IMR-90 (cell line): ENCODE results near the gene LIMS2. TPM values are rescaled to one million over a fixed set of nuclear protein-coding genes. Genes with fewer than 3 reads are reported as not detected.

Experiments
- ATAC-seq: fragments of 200-7000 bp; cut with Tn5 transposase; 2 replicates; pipeline ENCODE4 v1.9.1; 2020; ENCODE audit warnings: low read depth, mild to moderate bottlenecking, moderate library complexity
- BruUV-seq: library from RNA; stranded (reverse); fragments of 400-500 nt; replicated peaks from 2 replicates; lab custom pipeline; 2021; lab: Mats Ljungman, UMichigan
- CTCF ChIA-PET: fragments of 300-600 bp; formaldehyde crosslinking; extraction: SDS; loops from one replicate; lab custom pipeline; 2021; ENCODE audit warnings: antibody characterized with exemption; lab: Yijun Ruan, JAX
- POLR2A ChIA-PET: fragments of 300-600 bp; sonication (Branson Sonifier 250); formaldehyde crosslinking; loops from one replicate; lab custom pipeline; 2022; ENCODE audit warnings: antibody characterized with exemption; ENCODE audit not compliant: unreplicated experiment; lab: Charles Lee
- DNase-seq: peaks from one replicate; pipeline ENCODE4 v3.0.0; 2013
- H2AFZ ChIP-seq: replicated peaks from 2 replicates; pipeline ENCODE3; 2013; ENCODE audit warnings: low read length, mild to moderate bottlenecking; ENCODE audit not compliant: poor library complexity
- H2AK5ac ChIP-seq: 2 replicates; pipeline ENCODE4 v1.6.1; 2013; ENCODE audit warnings: low read depth, low read length, inconsistent platforms
- H2AK9ac ChIP-seq: replicated peaks from 2 replicates; pipeline ENCODE3; 2013; ENCODE audit warnings: mild to moderate bottlenecking, low read depth, low read length, moderate library complexity; ENCODE audit not compliant: poor library complexity
- H2BK120ac ChIP-seq: 2 replicates; pipeline ENCODE4 v1.6.1; 2013; ENCODE audit warnings: low read depth, low read length, inconsistent platforms
- H2BK15ac ChIP-seq: 3 replicates; pipeline ENCODE4 v1.6.1; 2013; ENCODE audit warnings: low read depth, low read length, inconsistent platforms
- H2BK20ac ChIP-seq: 2 replicates; pipeline ENCODE4 v1.6.1; 2013; ENCODE audit warnings: low read depth, mild to moderate bottlenecking, inconsistent platforms, low read length, moderate library complexity
- H2BK5ac ChIP-seq: 2 replicates; pipeline ENCODE4 v1.6.1; 2013; ENCODE audit warnings: mild to moderate bottlenecking, low read depth, low read length, inconsistent platforms; ENCODE audit not compliant: poor library complexity, severe bottlenecking
- H3K14ac ChIP-seq: replicated peaks from 2 replicates; pipeline ENCODE4 v1.6.1; 2013; ENCODE audit warnings: low read depth, low read length, inconsistent platforms
- H3K18ac ChIP-seq: 2 replicates; pipeline ENCODE4 v1.6.1; 2013; ENCODE audit warnings: low read depth, low read length, control low read depth
- H3K23ac ChIP-seq: 2 replicates; pipeline ENCODE4 v1.6.1; 2013; ENCODE audit warnings: low read depth, low read length, inconsistent platforms
- H3K27ac ChIP-seq: 2 replicates; pipeline ENCODE4 v1.5.1; 2013; ENCODE audit warnings: mild to moderate bottlenecking, control low read depth, low read length; ENCODE audit not compliant: insufficient read depth
- H3K27me3 ChIP-seq: 2 replicates; pipeline ENCODE4 v1.6.1; 2013; ENCODE audit warnings: low read length; ENCODE audit not compliant: control insufficient read depth, insufficient read depth
- H3K36me3 ChIP-seq: 2 replicates; pipeline ENCODE4 v1.6.1; 2013; ENCODE audit warnings: low read length, mixed read lengths; ENCODE audit not compliant: control insufficient read depth, insufficient read depth
- H3K4ac ChIP-seq: 2 replicates; pipeline ENCODE4 v1.6.1; 2013; ENCODE audit warnings: low read depth, low read length, inconsistent platforms
- H3K4me1 ChIP-seq: 2 replicates; pipeline ENCODE4 v1.6.1; 2013; ENCODE audit warnings: low read length, mixed read lengths; ENCODE audit not compliant: control insufficient read depth, insufficient read depth
- H3K4me2 ChIP-seq: 2 replicates; pipeline ENCODE4 v1.6.1; 2013; ENCODE audit warnings: low read depth, mild to moderate bottlenecking, control low read depth, low read length, moderate library complexity
- H3K4me3 ChIP-seq: 2 replicates; pipeline ENCODE4 v1.5.1; 2013; ENCODE audit warnings: low read depth, mild to moderate bottlenecking, control low read depth, low read length, moderate library complexity; ENCODE audit not compliant: insufficient read depth
- H3K56ac ChIP-seq: 2 replicates; pipeline ENCODE4 v1.6.1; 2013; ENCODE audit warnings: low read length, inconsistent platforms; ENCODE audit not compliant: insufficient read depth; ENCODE audit errors: extremely low read depth
- H3K79me1 ChIP-seq, 2 experiments: 2 replicates each; pipeline ENCODE4 v1.6.1; 2013; ENCODE audit warnings: low read length in 2 of 2, inconsistent platforms in 1 of 2, low read depth in 1 of 2
- H3K9ac ChIP-seq: 2 replicates; pipeline ENCODE4 v1.6.1; 2013; ENCODE audit warnings: low read depth, low read length, control low read depth
- H3K9me1 ChIP-seq: 2 replicates; pipeline ENCODE4 v1.6.1; 2013; ENCODE audit warnings: low read length, inconsistent platforms; ENCODE audit not compliant: insufficient read depth
- H3K9me3 ChIP-seq: 2 replicates; pipeline ENCODE4 v1.6.1; 2013; ENCODE audit warnings: low read length; ENCODE audit not compliant: control insufficient read depth, insufficient read depth
- H4K20me1 ChIP-seq: 2 replicates; pipeline ENCODE4 v1.6.1; 2013; ENCODE audit warnings: low read length, inconsistent platforms; ENCODE audit not compliant: insufficient read depth
- H4K5ac ChIP-seq: 2 replicates; pipeline ENCODE4 v1.6.1; 2013; ENCODE audit warnings: mild to moderate bottlenecking, low read depth, low read length, control low read depth
- H4K8ac ChIP-seq, 2 experiments: 2 replicates each; pipeline ENCODE4 v1.6.1; 2013; ENCODE audit warnings: low read depth in 2 of 2, low read length in 2 of 2, control low read depth in 1 of 2, inconsistent platforms in 1 of 2
- H4K91ac ChIP-seq: 2 replicates; pipeline ENCODE4 v1.6.1; 2013; ENCODE audit warnings: low read depth, low read length, inconsistent platforms; ENCODE audit not compliant: insufficient read depth
- BHLHE40 ChIP-seq: fragments of 150-350 bp; IDR thresholded peaks from 2 replicates; pipeline ENCODE4 v1.6.1; 2016; ENCODE audit warnings: mild to moderate bottlenecking, low read depth, low read length
- CEBPB ChIP-seq: IDR thresholded peaks from 2 replicates; pipeline ENCODE4 v1.6.1; 2012; ENCODE audit warnings: low read depth, low read length, improper control_type of control experiment
- CHD1 ChIP-seq: IDR thresholded peaks from 2 replicates; pipeline ENCODE4 v1.6.1; 2012; ENCODE audit warnings: low read depth, low read length, improper control_type of control experiment
- MAFK ChIP-seq: IDR thresholded peaks from 2 replicates; pipeline ENCODE4 v1.6.1; 2012; ENCODE audit warnings: low read depth, low read length, improper control_type of control experiment
- MAZ ChIP-seq: IDR thresholded peaks from 2 replicates; pipeline ENCODE4 v1.6.1; 2012; ENCODE audit warnings: low read depth, mild to moderate bottlenecking, low read length, improper control_type of control experiment, moderate library complexity, borderline replicate concordance
- SMC3 ChIP-seq: fragments of 150-350 bp; IDR thresholded peaks from 2 replicates; pipeline ENCODE4 v1.6.1; 2016; ENCODE audit warnings: low read depth, mild to moderate bottlenecking, antibody characterized with exemption, low read length, moderate library complexity
- WGBS, 2 experiments: methylation state at CpG; one replicate each; pipeline versions ENCODE4 v1.1.5 to v1.1.7; 2013; ENCODE audit warnings: missing lambda C conversion rate in 2 of 2; ENCODE audit not compliant: insufficient read length in 1 of 2; ENCODE audit errors: extremely low coverage in 2 of 2; 5-methylcytosine and 5-hydroxymethylcytosine counted together
- dilution Hi-C: fragments of 300-500 bp; cut with HindIII; formaldehyde crosslinking; loops from one replicate; pipeline ENCODE4 v1.14.3; 2018; ENCODE audit warnings: low sequenced_read_pairs; ENCODE audit not compliant: unreplicated experiment
- in situ Hi-C: fragments of 300-500 bp; cut with MboI; formaldehyde crosslinking; loops from 3 replicates; pipeline ENCODE4 v1.14.3; 2019; ENCODE audit warnings: low sequenced_read_pairs, inconsistent platforms, mixed read lengths
- intact Hi-C: fragments of 100-400 bp; cut with micrococcal nuclease; formaldehyde crosslinking; loops from 2 replicates; pipeline ENCODE4 v1.10.0; 2022
- polyA plus RNA-seq, 3 experiments: library from polyadenylated mRNA; depleted of rRNA; stranded (reverse); fragments of >200 nt; gene quantifications; 2 replicates each; pipeline ENCODE4 v1.2.3, GENCODE V29; 2012; ENCODE audit warnings: low replicate concordance in 1 of 3
- total RNA-seq: library from RNA; depleted of rRNA; stranded (reverse); fragments of >200 nt; gene quantifications from 2 replicates; pipeline ENCODE4 v1.2.3, GENCODE V29; 2012
- TF ChIP-seq, protein P1 (sequence below): fragments of 150-350 bp; IDR thresholded peaks from 2 replicates; pipeline ENCODE4 v1.6.1; 2016; ENCODE audit warnings: low read depth, mild to moderate bottlenecking, low read length, moderate library complexity, borderline replicate concordance

Gene LIMS2
- total and polyA plus RNA-seq, 2 of the 4 experiments (the other 2 are of a cell fraction), result 1.3 to 18.8 TPM

DNA sequence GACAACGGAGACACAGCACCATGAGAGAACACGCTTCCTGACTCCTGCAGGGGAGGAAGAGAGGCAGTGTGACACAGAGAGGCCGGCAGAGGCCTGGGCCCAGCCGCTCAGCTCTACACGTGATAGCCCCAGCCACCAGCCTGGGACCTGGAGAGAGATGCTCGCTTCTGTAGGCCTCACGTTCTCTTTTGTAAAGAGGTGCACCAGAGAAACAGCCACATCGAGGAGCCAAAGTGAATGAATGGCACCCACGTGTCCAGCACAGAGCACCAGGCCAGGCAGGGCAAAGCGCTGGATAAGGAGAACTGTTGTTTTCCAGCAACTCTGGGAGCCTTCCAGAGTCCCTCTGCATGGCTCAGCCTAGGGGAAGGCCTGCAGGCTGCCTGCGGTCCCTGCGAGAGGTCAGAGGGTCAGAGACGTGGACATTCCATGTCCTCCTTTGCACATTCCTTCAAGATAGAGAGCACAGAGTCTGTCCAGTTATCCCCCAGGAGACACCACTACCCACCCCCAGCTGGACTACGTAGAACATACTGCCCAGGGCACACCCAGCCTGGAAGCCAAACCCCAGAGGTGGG is 14.2 kb downstream of the LIMS2 start (continued):
- TF ChIP-seq, protein P1, sequence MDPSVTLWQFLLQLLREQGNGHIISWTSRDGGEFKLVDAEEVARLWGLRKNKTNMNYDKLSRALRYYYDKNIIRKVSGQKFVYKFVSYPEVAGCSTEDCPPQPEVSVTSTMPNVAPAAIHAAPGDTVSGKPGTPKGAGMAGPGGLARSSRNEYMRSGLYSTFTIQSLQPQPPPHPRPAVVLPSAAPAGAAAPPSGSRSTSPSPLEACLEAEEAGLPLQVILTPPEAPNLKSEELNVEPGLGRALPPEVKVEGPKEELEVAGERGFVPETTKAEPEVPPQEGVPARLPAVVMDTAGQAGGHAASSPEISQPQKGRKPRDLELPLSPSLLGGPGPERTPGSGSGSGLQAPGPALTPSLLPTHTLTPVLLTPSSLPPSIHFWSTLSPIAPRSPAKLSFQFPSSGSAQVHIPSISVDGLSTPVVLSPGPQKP, result no peak

DNA sequence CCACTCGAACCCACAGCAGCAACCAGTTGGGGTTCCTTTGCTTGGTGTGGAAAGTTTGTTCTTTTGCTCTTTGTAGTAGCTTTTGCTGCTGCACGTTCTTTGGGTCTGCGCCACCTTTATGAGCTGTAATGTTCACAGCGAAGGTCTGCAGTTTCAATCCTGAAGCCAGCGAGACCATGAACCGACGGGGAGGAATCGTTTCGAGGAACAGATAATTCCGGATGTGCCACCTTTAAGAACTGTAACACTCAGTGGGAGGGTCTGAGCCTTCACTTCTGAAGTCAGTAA is 15.1 kb downstream of the LIMS2 start:
- H3K9me1 ChIP-seq, result peaks cover 28% of the 10 kb centered on the region
- dilution Hi-C loops, result no loop called here
- H3K27ac ChIP-seq, result no peak overlapping the region
- 94% methylated on average over 8 of the region's 10 CpGs; no CpG with 5 or more reads in 1 of the 2 experiments for WGBS, 2 experiments
- peaks cover 2% of the 10 kb centered on the region; the same call in 1 of the 2 replicates for H3K9me3 ChIP-seq
- BruUV-seq, result no TSS peak
- in situ Hi-C loops, result no loop called here
- H3K14ac ChIP-seq, result no peak overlapping the region
- peaks cover 21 to 70% of the 10 kb centered on the region in 2 experiments for H3K79me1 ChIP-seq
- DNase-seq (no peak), ATAC-seq (no peak)
- no peak overlapping the region for H2BK5ac ChIP-seq
- no peak overlapping the region for H3K18ac ChIP-seq
- no peak overlapping the region for H2BK20ac ChIP-seq
- no peak overlapping the region for H2AFZ ChIP-seq
- H3K4me3 ChIP-seq, result no peak overlapping the region
- CTCF ChIA-PET, result no interaction called here
- H4K20me1 ChIP-seq, result peaks cover 80% of the 10 kb centered on the region
- no peak overlapping the region for H2BK120ac ChIP-seq
- H2BK15ac ChIP-seq, result no peak overlapping the region
- no peak overlapping the region for H3K23ac ChIP-seq
- TF ChIP-seq MAZ (no peak), MAFK (no peak), SMC3 (no peak), CEBPB (no peak), CHD1 (no peak), BHLHE40 (no peak)
- TF ChIP-seq, protein P1, result no peak
- no peak overlapping the region for H3K56ac ChIP-seq
- intact Hi-C loops, result no loop called here
- no peak overlapping the region for H2AK9ac ChIP-seq
- peaks cover 14% of the 10 kb centered on the region for H3K4me1 ChIP-seq
- H3K9ac ChIP-seq, result no peak overlapping the region
- no peak overlapping the region for H3K4ac ChIP-seq
- H3K4me2 ChIP-seq, result no peak overlapping the region
- no peak overlapping the region for H4K8ac ChIP-seq
- H4K91ac ChIP-seq, result no peak overlapping the region
- H4K5ac ChIP-seq, result no peak overlapping the region
- POLR2A ChIA-PET, result no interaction called here
- no peaks in the 10 kb centered on the region for H3K27me3 ChIP-seq
- peaks cover 11% of the 10 kb centered on the region for H3K36me3 ChIP-seq
- no peak overlapping the region for H2AK5ac ChIP-seq
